ENCODE data around the gene SCLY.

The SCLY gene

DNA sequence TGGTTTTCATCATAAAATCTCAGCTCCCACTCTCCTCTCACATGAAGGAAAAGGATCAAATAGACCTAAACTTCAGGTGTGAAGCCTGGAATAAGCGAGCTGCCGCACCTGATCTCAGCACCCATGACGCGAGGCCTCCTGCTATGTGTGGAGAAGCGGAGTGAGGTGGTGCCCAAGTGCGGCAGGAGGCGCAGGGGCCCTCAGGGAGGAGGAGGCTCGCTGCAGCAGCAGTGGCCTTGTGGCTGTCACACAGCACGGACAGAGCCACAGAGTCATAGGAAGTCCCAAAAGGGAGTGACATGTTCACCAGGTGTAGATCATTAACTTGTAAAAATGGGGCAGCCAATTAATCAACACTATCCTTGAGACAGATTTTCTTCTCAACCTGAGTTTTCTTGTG lies 9.1 kb downstream of the SCLY start:
- TF ChIP-seq, protein P1, sequence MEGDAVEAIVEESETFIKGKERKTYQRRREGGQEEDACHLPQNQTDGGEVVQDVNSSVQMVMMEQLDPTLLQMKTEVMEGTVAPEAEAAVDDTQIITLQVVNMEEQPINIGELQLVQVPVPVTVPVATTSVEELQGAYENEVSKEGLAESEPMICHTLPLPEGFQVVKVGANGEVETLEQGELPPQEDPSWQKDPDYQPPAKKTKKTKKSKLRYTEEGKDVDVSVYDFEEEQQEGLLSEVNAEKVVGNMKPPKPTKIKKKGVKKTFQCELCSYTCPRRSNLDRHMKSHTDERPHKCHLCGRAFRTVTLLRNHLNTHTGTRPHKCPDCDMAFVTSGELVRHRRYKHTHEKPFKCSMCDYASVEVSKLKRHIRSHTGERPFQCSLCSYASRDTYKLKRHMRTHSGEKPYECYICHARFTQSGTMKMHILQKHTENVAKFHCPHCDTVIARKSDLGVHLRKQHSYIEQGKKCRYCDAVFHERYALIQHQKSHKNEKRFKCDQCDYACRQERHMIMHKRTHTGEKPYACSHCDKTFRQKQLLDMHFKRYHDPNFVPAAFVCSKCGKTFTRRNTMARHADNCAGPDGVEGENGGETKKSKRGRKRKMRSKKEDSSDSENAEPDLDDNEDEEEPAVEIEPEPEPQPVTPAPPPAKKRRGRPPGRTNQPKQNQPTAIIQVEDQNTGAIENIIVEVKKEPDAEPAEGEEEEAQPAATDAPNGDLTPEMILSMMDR (IDR thresholded peaks at IDR 0.05; ENCODE audit: low read length, missing control alignments) = no peak
- no peak for DNase-seq (ENCODE audit: low read depth)
- H3K4me3 ChIP-seq (replicated peaks; ENCODE audit: low read depth, low read length) = no peak overlapping the region

DNA sequence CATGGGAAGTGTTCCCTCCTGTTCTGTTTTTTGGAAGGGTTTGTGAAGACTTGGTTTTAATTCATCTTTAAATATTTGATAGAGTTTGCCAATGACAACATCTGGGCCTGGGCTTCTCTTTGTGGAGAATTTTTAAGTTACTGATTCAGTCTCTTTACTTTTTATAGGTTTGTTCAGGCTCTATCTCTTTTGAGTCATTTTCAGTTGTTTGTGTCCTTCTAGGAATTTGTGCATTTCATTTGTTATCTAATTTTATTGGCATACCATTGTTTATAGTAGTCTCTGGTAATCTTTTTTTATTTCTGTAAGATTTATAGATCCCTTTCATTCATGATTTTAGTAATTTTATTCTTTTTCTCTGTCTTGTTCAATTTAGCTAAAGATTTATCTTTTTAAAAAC lies 14.6 kb downstream of the SCLY start:
- TF ChIP-seq, protein P1 (IDR thresholded peaks at IDR 0.05; ENCODE audit: low read length, missing control alignments) = no peak
- no peak for DNase-seq (ENCODE audit: low read depth)
- no peak overlapping the region for H3K4me3 ChIP-seq (replicated peaks; ENCODE audit: low read depth, low read length)

DNA sequence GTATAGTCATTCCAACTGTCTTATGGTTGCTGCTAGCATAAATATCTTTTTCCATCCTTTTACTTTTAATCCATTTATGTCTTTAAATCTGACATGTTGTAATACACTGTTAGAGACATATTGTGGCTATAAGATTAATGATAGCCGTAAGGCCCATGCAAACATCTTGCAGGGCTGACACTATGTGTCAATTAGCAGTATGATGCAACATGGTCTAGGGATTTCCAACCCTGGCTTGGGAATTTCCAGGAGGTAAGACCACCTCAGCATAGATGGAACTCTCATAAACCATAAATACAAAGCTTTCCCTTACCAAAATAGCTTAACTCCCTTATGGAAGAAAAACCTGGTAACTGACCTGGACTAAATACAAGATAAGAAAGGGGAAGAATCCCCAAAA lies 16.5 kb downstream of the SCLY start:
- TF ChIP-seq, protein P1 (IDR thresholded peaks at IDR 0.05; ENCODE audit: low read length, missing control alignments) = no peak
- no peak overlapping the region for H3K4me3 ChIP-seq (replicated peaks; ENCODE audit: low read depth, low read length)
- DNase-seq (ENCODE audit: low read depth) = no peak

DNA sequence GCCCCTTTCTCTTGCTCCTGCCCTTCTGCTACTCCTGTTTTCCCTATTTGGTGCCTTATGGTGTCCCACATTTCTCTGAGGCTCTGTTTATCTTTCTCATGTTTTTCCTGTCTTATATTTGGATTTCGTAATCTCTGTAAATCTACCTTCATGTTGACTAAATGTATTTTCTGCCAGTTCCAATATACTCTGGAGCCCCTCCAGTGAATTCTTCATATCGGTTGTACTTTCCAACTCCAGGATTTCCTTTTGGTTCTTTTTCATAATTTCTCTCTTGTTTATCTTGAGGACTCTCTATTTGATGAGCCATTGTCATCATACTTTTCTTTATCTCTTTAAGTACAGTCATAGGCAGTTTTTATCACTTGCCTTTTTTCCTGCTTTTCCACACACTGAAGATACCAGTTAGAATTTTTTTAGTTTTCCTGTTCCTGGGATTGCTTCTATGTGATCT lies 19.1 kb downstream of the SCLY start:
- no peak overlapping the region for H3K4me3 ChIP-seq (replicated peaks; ENCODE audit: low read depth, low read length)
- TF ChIP-seq, protein P1 (IDR thresholded peaks at IDR 0.05; ENCODE audit: low read length, missing control alignments) = no peak
- no peak for DNase-seq (ENCODE audit: low read depth)

DNA sequence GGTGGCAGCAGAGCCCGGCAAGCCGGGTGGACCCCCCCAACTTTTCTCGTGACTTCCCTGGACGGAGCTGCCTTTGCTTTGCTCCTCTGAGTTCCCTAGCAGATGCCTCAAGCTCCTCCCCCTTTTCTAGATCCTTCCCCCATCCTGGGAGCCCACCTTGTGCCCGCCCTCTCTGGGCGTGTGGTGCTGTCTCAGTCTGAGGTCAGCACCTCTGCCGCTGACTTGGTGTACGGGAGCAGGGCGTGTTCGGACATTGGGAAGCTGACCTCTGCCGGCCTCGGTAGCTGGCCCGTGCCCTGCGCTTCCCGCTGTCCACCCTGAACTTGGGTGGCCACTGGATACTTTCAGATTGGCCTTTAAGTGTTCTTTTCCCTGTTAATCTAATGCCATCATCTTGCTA lies 19.7 kb downstream of the SCLY start:
- TF ChIP-seq, protein P1 (IDR thresholded peaks at IDR 0.05; ENCODE audit: low read length, missing control alignments) = no peak
- DNase-seq (ENCODE audit: low read depth) = no peak
- H3K4me3 ChIP-seq (replicated peaks; ENCODE audit: low read depth, low read length) = no peak overlapping the region

- TF ChIP-seq, protein P1 (IDR thresholded peaks at IDR 0.05; ENCODE audit: low read length, missing control alignments) = no peak
- DNase-seq (ENCODE audit: low read depth) = no peak
- H3K4me3 ChIP-seq (replicated peaks; ENCODE audit: low read depth, low read length) = no peak overlapping the region
These were observed 20.3 kb downstream of the SCLY start for GRCh38 chr2:238081150-238081549.

DNA sequence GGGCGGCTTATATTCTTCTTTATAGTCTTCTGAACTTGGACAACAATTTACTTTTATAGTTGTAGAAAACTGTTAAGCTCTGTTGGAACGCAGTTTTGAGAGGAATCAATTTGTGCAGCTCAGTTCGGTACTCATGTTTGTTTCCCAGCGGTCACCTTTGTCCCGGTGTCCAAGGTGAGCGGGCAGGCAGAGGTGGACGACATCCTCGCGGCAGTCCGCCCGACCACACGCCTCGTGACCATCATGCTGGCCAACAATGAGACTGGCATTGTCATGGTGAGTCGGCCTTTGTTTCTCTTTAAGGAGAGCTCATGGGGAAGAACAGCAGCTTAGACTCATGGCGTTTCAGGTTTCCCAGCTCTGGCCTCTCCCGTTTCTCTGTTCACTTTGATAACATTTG lies 20.8 kb downstream of the SCLY start:
- H3K4me3 ChIP-seq (replicated peaks; ENCODE audit: low read depth, low read length) = no peak overlapping the region
- DNase-seq (ENCODE audit: low read depth) = no peak
- TF ChIP-seq, protein P1 (IDR thresholded peaks at IDR 0.05; ENCODE audit: low read length, missing control alignments) = no peak

All from fibroblast of pulmonary artery (primary cell).